Stimulated activated CD4-positive, alpha-beta T cell treated with anti-CD3 and anti-CD28 coated beads, Interleukin-4, amount 100 ng/mL, for 48 hours (primary cell): ENCODE measurements around the gene SHB.

Experiments
- DNase-seq, 2 donors: peaks; one replicate each; pipeline ENCODE4 v3.0.0-alpha.2; 2020; ENCODE audit warnings: low read depth in 2 of 2

The SHB gene

GRCh38 chr9:38024036-38024681, 44.9 kb downstream of the SHB start:
- DNase-seq, result no peak

GRCh38 chr9:38023661-38024035, 45.4 kb downstream of the SHB start:
- no peak for DNase-seq

- no peak for DNase-seq
Observed at GRCh38 chr9:38022995-38023394, 46.0 kb downstream of the SHB start.

GRCh38 chr9:38022203-38022895, 46.7 kb downstream of the SHB start:
- no peak for DNase-seq

GRCh38 chr9:38020151-38021076, 48.6 kb downstream of the SHB start:
- DNase-seq, result no peak

GRCh38 chr9:38019731-38020130, 49.3 kb downstream of the SHB start:
- no peak for DNase-seq

- no peak for DNase-seq
Observed at GRCh38 chr9:38018958-38019602, 49.9 kb downstream of the SHB start.

GRCh38 chr9:38018241-38018957, 50.6 kb downstream of the SHB start:
- no peak for DNase-seq

- DNase-seq, result no peak
Observed at GRCh38 chr9:38017885-38018186, 51.2 kb downstream of the SHB start.

GRCh38 chr9:38017149-38017884, 51.7 kb downstream of the SHB start:
- no peak for DNase-seq

- no peak for DNase-seq
Observed at GRCh38 chr9:38016375-38017135, 52.5 kb downstream of the SHB start.

GRCh38 chr9:38015906-38016305, 53.1 kb downstream of the SHB start:
- no peak for DNase-seq

- no peak for DNase-seq
Observed at GRCh38 chr9:38015266-38015665, 53.8 kb downstream of the SHB start.

GRCh38 chr9:38012767-38013450, 56.1 kb downstream of the SHB start:
- no peak for DNase-seq

GRCh38 chr9:38011991-38012390, 57.0 kb downstream of the SHB start:
- no peak for DNase-seq

GRCh38 chr9:38010918-38011704, 57.9 kb downstream of the SHB start:
- DNase-seq, result no peak

GRCh38 chr9:38009990-38010389, 59.0 kb downstream of the SHB start:
- no peak for DNase-seq

GRCh38 chr9:38009035-38009501, 60.0 kb downstream of the SHB start:
- DNase-seq, result no peak
